KMS-11 (cell line): ENCODE results near the gene AKR1C2.

Experiments
- H2AFZ ChIP-seq: fragments of 200-600 bp; sonication (generic); 2 replicates; pipeline ENCODE4 v1.6.1; 2016; ENCODE audit warnings: antibody characterized with exemption, mixed run types, low read depth
- H3K27ac ChIP-seq: fragments of 200-600 bp; sonication (generic); 2 replicates; pipeline ENCODE4 v1.6.1; 2016; ENCODE audit warnings: mild to moderate bottlenecking, mixed run types
- H3K27me3 ChIP-seq: fragments of 200-600 bp; sonication (generic); 2 replicates; pipeline ENCODE4 v1.6.1; 2017; ENCODE audit warnings: mild to moderate bottlenecking, low read depth, mixed run types, moderate library complexity; ENCODE audit not compliant: insufficient read depth
- H3K36me3 ChIP-seq: fragments of 200-600 bp; sonication (generic); 2 replicates; pipeline ENCODE4 v1.6.1; 2017; ENCODE audit warnings: mild to moderate bottlenecking, mixed run types; ENCODE audit not compliant: insufficient read depth
- H3K4me1 ChIP-seq: fragments of 200-600 bp; sonication (generic); 2 replicates; pipeline ENCODE4 v1.6.1; 2016; ENCODE audit warnings: mild to moderate bottlenecking, low read depth, mixed run types; ENCODE audit not compliant: poor library complexity, severe bottlenecking
- H3K4me2 ChIP-seq: fragments of 200-600 bp; sonication (generic); 2 replicates; pipeline ENCODE4 v1.7.0; 2016; ENCODE audit warnings: mild to moderate bottlenecking, mixed run types
- H3K4me3 ChIP-seq: fragments of 200-600 bp; sonication (generic); IDR thresholded peaks from 2 replicates; pipeline ENCODE4 v1.6.1; 2017; ENCODE audit warnings: low read depth, low read length, mixed read lengths; ENCODE audit not compliant: insufficient read depth
- H3K79me2 ChIP-seq: fragments of 200-600 bp; sonication (generic); 2 replicates; pipeline ENCODE4 v1.6.1; 2016; ENCODE audit warnings: low read depth, mixed run types; ENCODE audit not compliant: insufficient read depth
- H3K9ac ChIP-seq: fragments of 200-600 bp; sonication (generic); 2 replicates; pipeline ENCODE4 v1.6.1; 2016; ENCODE audit warnings: mild to moderate bottlenecking, mixed run types
- H4K20me1 ChIP-seq: fragments of 200-600 bp; sonication (generic); 2 replicates; pipeline ENCODE4 v1.6.1; 2016; ENCODE audit warnings: mild to moderate bottlenecking, mixed run types; ENCODE audit not compliant: insufficient read depth
- CTCF ChIP-seq: fragments of 200-600 bp; sonication (generic); conservative IDR thresholded peaks from 2 replicates; pipeline ENCODE4 v1.6.1; 2017; ENCODE audit warnings: low read depth, mild to moderate bottlenecking, antibody characterized with exemption, low read length, moderate library complexity, mixed read lengths

AKR1C2 gene

GRCh38 chr10:4947635-4948596 is 55.7 kb downstream of the AKR1C2 start:
- Histone ChIP-seq H2AFZ (no peak overlapping the region), H3K27me3 (no peaks in the 10 kb centered on the region), H3K36me3 (no peaks in the 10 kb centered on the region), H3K4me2 (no peak overlapping the region), H3K4me1 (no peaks in the 10 kb centered on the region), H4K20me1 (no peaks in the 10 kb centered on the region), H3K9ac (no peak overlapping the region), H3K4me3 (no peak overlapping the region), H3K79me2 (no peaks in the 10 kb centered on the region), H3K27ac (no peak overlapping the region)
- no peak for TF ChIP-seq CTCF

- Histone ChIP-seq H3K27ac (no peak overlapping the region), H3K4me2 (no peak overlapping the region)
Measured at GRCh38 chr10:4947039-4947634, 56.5 kb downstream of the AKR1C2 start.

DNA sequence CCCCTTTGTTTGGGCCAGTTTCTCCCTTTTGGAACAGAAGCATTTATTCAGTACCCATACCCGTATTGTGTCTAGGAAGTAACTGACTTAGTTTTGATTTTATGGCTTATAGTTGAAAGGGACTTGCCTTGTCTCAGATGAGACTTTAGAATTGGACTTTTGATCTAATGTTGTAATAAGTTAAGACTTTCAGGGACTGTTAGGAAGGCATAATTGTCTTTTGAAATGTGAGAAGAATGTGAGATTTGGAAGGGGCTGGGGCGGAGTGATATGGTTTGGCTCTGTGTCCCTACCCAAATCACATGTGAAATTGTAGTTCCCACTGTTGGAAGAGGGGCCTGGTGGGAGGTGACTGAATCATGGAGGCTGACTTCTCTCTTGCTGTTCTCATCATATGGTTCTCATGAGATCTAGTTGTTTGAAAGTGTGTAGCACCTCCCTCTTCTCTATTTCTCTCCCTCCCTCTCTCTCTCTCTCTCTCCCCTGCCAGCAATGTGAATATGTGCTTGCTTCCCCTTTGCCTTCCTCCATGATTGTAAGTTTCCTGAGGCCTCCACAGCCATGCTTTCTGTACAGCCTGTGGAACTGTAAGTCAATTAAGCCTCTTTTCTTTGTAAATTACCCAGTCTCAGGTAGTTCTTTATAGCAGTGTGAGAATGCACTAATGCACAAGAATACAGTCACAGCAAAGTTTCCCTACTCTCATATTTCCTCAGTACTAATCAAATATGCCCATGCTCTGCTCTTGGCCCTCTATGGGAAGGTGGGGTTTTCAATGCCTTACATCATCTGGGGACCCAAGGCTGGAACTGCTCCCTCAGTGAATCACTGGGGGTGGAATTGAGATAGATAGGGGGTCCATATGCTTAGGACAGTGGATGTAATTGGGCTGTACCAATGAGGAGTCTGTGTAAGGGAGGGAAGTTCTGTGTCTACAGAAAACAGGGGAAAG is 57.6 kb downstream of the AKR1C2 start:
- Histone ChIP-seq H3K9ac (no peak overlapping the region), H3K4me3 (no peak overlapping the region), H2AFZ (no peak overlapping the region), H3K79me2 (no peaks in the 10 kb centered on the region), H3K27me3 (no peaks in the 10 kb centered on the region), H3K4me1 (no peaks in the 10 kb centered on the region), H3K4me2 (no peak overlapping the region), H4K20me1 (no peaks in the 10 kb centered on the region), H3K36me3 (no peaks in the 10 kb centered on the region), H3K27ac (no peak overlapping the region)
- no peak for TF ChIP-seq CTCF

More at GRCh38 chr10:4947039-4947634, 56.5 kb downstream of the AKR1C2 start:
- Histone ChIP-seq H3K4me3 (no peak overlapping the region), H4K20me1 (no peaks in the 10 kb centered on the region), H3K9ac (no peak overlapping the region), H2AFZ (no peak overlapping the region), H3K27me3 (no peaks in the 10 kb centered on the region), H3K4me1 (no peaks in the 10 kb centered on the region), H3K36me3 (no peaks in the 10 kb centered on the region), H3K79me2 (no peaks in the 10 kb centered on the region)
- no peak for TF ChIP-seq CTCF

- H3K9ac ChIP-seq, result no peak overlapping the region
- no peak overlapping the region for H2AFZ ChIP-seq
- H4K20me1 ChIP-seq, result no peaks in the 10 kb centered on the region
- no peaks in the 10 kb centered on the region for H3K36me3 ChIP-seq
- H3K4me2 ChIP-seq, result no peak overlapping the region
- H3K79me2 ChIP-seq, result no peaks in the 10 kb centered on the region
- no peak overlapping the region for H3K27ac ChIP-seq
- H3K4me1 ChIP-seq, result no peaks in the 10 kb centered on the region
- no peaks in the 10 kb centered on the region for H3K27me3 ChIP-seq
- no peak for TF ChIP-seq CTCF
- H3K4me3 ChIP-seq, result no peak overlapping the region
Measured at GRCh38 chr10:4944841-4945240, 58.8 kb downstream of the AKR1C2 start.
